GM18499 (cell line): ENCODE measurements around the gene GSC.

ENCODE experiments used
- ATAC-seq: cut with Tn5 transposase; IDR thresholded peaks from one replicate; pipeline ENCODE4 v1.9.1; 2021; ENCODE audit warnings: moderate number of reproducible peaks; ENCODE audit not compliant: insufficient read depth, unreplicated experiment

GSC gene

DNA sequence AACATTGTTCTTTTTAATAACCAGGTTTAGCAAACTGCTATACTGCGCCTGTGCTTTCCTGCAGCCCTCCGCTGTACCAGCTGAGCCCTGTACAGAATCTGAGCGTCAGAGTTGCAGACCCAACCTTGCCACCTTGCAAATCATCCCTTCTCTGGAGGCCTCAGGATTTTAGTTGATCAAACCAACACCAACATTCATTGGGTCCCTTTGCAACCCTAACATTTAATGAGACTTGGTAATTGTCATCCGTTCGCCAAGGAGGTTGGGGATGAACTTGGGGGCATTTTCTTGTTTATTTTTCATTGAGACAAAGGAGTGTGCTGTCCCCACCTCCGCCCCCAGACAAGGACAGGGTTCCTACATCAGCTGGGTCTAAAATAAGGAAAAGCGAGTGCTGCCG lies 2.6 kb upstream of the GSC start:
- no peak for ATAC-seq

DNA sequence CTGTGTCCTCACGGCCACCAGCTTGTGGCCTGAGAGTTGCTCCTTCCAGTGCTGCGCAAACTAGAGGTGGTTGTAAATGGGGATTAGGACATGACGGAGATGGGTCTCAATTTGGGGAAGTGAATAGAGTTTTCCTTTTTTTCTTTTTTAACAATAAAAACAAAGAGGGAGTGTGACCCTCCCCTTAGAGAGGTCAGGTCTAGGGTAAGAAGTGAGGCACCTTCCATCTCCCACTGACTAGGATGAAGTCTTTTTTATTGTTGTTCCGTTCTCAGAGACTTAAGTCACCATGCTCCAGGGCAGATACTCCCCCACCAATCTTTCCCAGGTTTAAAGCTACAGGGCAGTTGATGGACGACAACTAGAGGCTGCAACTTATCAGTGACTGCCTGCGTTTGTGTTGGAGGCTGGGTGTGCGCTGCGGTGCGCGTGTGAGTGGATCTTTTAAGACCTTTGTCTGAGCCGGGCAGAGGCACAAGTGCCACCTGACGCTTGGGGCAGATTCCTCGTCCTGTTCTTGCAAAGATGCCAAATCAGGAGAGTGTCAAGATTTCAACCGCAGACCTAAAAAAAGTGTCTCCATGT lies 2.1 kb upstream of the GSC start:
- ATAC-seq = no peak

DNA sequence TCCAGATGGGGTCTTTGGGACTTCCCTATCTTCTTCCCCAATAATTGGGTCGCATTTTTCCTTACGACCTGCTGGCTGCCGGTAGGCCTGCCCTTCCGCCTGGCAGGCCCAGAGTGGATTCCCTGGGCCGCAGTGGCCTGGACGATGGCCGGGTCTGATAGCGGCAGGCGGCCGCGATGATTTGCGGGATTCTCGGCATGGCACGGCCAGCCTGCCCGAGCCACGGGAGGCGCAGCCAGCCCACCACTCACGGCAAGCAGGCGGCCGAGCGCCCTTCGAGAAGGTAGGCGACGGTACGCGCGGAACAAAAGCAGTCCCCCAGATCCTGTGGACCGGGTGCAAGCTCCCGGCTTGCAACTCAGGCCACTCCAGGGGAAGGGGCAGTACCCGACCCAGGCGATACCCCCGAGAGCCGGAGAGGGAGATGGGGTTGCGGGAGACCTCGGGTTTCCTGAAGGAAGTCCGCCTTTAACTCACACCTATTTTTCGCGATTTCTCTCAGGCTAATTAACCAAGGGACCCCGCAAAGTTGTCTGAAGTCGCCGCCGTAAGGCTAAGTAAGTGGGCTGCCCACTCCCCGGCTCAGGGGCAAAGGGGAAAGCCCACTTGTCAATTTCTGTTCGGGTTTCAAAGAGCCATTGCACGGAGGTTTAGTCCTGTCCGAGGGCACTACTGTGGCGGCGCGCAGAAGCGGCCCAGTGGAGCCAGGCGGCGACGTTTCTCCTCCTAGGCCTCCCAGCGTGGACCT lies 1.4 kb upstream of the GSC start:
- no peak for ATAC-seq

DNA sequence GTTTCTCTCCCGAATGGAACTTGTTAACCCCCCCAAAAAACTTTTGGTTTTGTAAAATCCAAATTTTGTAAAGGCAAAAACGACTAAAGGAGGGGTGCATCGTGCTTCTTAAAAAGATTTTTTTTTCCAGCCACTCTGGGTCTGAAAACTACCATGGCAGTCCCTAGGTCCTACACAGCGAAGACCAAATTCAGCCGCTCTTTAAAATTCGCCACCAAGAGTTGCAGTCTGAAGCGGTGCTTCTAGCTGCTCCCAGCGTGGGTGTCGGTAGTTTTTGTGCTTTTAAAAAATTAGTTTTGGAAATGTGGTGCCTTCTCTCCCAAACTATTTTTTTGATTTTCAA lies 873 bp upstream of the GSC start:
- no peak for ATAC-seq

DNA sequence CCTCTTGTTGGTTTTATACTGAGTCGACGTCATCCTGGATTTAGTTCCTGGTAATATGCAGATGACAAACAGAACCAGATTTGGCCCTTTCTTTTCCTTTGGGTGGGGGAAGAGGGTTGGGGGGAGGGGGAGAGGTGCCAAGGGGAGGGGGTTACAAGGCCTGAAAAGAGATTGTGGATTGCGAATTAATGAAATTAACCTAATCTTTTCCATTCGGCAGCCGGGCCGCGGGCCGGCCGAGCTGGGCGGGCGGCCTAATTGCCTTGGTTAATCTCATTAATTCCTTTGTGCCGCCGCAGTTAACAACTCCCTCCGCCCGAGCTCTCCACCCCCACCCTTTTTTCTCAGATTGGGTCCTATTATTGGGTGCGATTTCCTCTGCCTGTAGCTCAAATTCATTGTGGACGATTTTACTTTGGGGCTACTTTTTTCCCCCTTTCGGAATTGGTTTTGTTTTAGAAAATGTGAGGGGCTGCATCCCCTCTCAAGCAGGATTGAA lies 387 bp upstream of the GSC start:
- no peak for ATAC-seq

DNA sequence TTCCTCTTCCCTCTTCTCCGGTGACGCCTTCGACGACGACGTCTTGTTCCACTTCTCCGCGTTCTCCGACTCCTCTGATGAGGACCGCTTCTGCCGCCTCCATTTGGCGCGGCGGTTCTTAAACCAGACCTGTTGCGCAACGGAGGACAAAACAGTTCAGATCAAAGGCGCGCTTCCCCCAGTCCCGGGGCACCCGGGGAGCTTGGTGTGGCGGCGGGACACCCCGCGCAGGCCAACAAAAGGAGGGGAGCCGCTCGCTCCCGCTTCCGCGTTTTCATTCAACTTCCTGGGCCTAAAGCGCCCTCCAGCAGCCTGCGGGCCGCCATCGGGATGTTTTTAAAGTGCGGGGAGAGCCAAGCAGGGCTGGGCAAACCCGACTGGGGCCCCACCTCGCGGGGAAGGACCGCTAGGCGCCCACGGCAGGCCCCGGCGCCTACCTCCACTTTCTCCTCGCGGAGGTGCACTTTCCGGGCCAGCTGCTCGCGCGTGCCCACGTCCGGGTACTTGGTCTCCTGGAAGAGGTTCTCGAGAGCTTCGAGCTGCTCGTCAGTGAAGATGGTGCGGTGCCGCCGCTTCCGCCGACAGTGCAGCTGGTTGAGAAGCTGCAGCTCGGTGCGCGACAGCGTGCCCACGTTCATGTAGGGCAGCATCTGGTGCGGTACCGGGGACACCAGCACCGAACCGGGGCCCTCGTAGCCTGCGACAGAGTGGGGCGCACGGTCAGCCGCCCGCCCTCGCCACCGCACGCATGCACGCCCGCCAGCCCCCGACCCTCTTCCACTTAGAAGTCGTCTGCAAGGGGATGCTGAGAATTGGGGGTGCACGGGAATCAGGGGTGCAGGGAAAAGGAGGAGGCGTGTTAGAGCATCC lies 1.2 kb downstream of the GSC start:
- ATAC-seq = no peak

DNA sequence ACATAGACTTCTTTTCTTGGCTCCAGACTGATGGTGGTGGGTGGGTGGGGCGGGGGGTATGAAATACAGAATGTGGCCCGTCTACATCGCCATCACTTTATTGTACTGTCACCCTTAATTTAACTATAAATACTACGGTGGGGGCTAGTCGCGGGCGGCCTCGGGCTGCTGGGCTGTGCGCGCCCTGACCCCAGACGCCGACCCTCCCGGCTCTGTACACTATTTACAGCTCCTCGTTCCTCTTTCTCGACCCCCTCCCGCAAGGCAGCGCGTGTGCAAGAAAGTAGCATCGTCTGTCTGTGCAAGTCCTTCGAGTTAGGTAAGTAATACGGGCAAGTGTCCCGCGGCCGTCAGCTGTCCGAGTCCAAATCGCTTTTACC lies 1.8 kb downstream of the GSC start:
- ATAC-seq = no peak

DNA sequence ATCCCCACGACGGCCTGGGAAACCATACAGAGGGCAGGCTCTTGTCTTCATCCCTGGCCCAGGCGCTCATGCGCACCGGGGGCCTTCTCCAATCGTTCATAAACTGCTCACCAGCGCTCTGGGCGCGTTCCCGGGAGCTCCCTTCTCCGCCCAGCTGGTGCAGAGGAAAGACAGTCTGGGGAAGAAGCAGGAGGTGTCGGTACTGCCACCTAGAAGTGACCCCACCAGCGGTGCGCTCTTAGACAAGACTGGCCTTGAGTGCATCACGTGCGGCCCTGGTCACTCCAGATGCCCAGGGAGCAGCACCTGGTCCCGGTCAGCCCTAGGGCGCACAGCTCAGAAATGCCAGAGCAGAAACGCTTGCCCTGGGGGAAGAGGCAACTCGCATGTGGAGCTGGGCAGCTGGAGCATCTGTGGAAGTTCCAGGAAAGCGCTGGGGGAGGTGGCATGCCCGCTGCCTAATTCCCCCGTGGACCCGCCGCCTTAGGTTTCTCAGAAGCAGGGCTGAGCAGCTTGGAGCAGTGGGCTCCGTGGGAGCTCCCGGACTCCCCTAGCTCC lies 2.5 kb downstream of the GSC start:
- no peak for ATAC-seq

DNA sequence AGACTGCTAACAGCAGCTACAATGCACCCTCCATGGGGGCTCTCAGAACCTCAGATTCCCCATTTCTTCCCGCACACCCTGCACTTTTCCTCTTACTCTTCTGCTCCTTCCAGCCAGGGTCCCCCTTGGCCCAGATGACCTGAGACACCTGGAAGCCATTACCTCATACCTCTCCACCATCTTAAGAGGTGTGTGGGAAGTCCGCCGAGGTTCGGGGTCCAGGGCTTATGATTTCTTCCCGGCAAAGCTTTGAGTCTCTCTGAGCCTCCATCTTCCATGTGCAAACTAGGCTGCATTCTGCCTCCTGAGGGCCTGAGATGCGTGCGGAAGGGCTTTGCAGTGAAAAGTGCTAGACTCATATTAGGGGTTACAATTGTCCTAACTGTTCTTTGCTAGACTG lies 5.3 kb downstream of the GSC start:
- no peak for ATAC-seq

DNA sequence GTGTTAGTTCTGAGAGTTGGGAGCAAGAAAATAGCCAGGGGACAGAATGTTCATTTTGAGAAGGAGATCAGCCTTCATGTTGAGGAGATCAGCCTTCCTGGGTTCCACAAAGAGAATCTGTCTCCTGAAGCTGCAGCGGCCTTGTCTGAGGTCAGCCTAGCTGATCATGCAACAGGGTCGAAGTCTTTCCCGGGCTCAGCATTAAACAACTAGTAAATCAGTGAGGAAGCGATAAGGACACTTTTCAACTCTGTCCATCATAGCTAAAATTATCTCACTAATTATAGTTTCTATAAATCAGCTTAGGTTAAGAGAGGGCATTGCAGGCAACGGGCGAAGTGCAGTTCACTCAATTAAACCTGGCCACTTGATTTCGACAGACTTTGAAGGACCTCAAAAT lies 7.5 kb downstream of the GSC start:
- ATAC-seq = no peak

DNA sequence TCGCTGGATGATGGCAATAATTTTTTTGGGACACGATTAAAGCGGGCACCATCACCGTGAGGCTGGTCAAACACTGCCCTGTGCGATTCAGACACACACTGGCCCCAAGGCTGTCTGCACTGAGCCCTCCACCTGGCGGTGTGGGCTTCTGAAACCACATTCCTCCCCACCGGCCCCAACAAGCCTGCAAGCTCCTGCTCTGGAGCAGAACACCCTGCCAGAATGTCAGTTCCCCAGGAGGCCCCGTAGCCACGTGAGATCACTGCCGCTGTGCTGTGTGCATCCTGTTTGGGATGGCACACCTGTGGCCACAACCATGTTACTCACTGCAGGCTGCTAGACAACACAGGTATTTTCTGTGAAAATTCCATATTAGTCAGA lies 7.9 kb downstream of the GSC start:
- ATAC-seq = no peak

DNA sequence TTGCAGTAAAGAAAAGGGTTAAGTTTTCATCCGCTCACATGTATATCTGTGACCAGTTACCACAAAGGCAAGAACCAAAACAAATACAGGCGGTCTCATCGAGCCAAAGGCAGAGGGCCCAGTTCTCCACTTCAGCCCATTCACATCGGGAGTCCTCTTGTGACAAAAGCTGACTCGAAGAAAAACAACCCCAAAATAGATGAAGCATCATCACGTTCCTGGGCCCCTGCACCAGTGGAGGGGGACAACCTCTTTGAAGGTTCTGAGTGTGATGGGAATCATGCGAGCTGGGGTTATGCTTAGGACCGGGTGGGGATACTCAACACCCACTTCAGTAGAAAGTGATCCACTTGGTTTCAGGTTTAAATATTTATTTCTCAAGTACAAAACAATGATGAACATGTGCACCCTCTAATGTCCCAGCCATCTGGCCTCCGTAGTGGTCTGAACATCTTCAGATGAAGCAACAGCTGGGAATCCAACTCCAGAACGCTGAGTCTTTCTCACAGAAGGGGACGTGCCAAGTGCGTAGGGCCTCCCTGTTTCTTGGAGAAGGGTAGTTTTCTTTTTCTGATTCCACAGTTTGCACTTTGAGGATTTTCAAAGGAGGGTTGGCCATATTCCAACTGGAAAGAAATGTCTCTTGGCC lies 8.4 kb downstream of the GSC start:
- ATAC-seq = no peak

DNA sequence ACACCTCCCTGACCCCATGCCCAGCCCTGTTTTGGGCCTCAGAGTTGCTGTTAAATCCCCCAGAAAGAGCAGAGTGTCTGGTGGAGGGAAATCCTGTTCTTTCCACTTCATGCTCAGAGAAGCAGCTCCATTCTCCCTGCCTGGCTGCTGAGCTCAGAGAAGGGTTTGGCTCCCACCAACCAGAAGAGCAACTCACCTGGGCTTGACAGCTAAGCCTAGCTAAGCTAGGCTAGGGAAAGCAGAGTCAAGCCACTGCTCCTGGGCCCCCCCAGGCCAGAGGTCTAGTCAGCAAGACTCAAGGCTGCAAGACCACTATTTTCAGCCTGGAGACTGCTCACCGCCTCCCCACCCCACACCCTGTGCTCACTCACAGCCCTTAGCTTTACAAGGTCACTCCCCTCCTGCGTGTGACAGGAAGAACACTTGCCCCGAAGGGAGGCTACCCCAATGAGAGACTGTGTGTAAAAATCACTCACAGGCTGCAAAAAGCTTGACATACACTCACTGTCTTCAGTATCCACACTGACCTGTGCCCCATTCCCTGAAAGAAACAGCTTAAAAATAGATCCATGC lies 13.5 kb downstream of the GSC start:
- ATAC-seq = no peak

DNA sequence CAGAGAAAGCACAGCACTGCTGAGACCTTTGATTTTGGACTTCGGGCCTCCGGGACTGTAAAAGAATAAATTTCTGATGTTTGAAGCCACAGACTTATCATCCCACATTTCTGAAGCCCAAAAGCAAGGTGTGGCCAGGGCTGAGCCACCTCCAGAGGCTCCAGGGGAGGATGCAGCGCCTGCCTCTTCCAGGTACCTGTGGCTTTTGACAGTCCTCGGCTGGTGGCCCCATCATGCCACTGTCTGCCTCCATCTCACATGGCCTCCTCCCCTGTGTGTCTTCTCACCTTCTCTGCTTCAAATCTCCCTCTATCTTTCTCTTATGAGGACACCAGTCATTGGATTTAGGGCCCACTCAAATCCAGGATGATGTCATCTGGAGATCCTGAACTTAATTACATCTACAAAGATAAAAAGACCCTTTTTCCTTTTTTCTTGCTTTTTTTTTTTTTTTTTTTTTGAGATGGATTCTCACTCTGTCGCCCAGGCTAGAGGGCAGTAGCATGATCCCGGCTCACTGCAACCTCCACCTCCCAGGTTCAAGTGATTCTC lies 15.4 kb downstream of the GSC start:
- ATAC-seq = no peak

DNA sequence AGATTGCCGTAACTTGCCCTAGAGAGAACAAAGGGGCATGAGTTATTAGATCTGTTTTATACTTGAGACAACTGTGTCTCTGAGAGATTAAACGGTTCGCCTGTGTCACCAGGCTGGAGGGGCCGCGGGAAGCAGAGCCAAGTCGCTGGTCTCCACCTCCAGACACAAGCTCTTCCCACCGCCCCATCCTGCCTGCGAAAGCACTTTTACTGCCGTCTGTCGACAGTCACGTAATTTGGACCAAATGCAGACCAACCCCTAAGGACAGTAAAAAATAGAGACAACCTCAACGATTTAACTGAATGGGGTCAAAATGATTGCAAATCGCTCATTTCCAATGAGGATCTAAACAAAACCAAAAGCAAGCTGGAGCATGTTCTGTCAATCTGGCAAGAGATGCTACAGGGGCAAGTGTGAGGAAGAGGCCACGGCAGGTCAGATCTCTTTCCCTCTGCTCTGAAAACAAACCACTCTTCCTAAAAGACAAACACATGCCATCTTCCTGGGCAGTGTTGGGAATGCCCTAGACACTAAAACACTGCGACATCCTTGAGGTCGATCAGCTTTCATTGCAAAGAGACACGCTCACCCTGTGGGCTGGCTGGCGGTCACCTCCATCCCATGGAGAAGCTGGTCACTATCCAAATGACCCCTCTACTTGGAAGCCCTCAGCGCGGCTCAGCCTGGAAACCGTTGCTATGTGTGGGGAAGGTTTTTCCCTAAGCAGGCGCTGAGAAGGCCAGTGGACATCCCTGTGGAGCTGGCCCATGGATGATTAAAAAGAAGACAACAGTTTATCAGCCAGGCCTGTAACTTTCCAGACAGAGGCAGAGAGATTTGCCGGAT lies 17.1 kb downstream of the GSC start:
- ATAC-seq = no peak

DNA sequence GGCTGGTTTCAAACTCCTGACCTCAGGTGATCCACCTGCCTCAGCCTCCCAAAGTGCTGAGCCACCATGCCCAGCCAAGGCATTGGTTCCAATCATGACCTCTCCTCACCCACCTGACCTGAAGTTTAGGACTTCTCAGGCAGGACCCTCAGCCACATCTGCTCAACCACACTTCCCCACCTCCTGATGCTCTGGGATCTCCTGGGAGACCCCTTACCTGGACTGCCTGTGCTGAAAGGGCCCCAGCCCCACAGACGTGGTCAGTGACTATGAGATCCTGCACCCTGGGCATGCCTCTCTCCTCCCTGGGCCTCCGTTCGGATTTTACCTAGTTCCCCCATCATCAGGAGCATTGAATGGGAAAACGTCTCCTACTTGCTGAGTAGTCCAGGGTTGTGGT lies 18.0 kb downstream of the GSC start:
- no peak for ATAC-seq

DNA sequence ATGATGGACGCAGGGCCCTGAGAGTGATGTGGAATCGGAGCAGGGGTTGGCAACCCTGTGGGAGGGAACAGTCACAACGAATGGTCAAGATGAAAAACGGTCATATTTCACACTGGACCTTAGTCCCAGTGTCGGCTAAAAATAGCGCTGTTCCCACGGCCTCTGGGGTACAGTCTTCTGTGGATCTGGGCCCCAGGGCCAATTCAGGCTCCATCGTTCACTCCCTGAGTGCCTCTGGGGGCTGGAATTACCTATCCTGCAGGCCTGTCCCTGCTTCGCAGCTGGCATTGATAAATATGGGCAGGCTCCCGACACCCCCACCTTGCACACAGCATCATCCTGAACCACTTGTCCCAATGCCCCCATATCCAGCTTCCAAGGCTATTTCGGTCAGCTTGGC lies 18.6 kb downstream of the GSC start:
- ATAC-seq = no peak

DNA sequence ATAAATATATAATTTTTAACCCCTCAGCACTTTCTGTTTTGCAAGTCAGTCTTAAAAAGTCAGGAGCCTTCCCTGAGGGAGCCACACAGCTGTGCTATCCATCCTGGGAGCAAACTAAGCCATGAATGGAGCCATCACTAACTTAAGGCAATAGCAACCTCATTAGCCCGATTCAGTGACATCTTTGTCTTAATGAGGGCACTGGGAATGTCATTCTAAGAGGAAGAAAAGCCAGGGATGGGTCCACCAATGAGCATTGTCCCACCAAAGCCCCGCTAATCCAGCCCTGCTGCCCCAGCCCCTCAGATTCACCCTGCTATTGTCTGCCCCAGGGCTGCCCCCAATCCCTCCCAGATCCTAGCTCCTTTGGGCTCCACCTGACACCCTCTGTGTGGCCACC lies 19.5 kb downstream of the GSC start:
- ATAC-seq = no peak

DNA sequence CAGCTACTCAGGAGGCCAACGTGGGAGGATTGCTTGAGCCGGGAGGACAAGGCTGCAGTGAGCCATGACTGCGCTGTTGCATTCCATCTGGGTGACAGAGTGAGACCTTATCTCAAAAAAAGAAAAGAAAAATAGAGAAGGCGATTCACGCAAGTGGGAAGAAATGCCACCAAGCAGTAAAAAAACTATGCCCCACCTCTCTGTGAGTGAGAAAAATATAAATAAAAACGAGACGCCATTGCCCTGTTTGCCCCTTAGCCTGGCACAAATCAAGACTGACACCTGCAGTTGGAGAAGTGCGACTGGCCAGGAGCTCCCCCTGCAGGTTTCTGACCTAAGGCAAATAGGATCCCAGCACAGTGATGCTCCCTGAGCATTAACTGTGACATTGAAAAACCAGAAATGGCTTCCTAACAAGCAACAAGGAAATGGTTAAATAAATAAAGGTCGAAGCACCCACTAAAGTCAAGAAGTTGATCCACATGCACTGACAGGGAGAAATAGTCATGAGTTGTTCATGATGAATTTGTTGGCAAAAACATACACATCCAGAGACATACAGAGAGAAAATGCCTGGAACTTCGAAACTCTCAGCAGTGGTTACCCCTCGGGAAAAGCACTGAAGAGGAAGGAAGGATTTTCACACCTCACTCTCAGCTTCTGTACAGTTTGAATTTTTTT lies 21.1 kb downstream of the GSC start:
- ATAC-seq = no peak
